ENCODE data around the gene TERT.
"Not testable (repeated sequence)": the region's sequence is repeated elsewhere in the genome, so short reads cannot be mapped to it uniquely, and the experiment has no call there.

The TERT gene

GRCh38 chr5:1334831-1335539 is 40.1 kb upstream of the TERT start:
- H3K4me3 ChIP-seq (ENCODE audit: low read length): no peak overlapping the region
- TF ChIP-seq, protein P1, sequence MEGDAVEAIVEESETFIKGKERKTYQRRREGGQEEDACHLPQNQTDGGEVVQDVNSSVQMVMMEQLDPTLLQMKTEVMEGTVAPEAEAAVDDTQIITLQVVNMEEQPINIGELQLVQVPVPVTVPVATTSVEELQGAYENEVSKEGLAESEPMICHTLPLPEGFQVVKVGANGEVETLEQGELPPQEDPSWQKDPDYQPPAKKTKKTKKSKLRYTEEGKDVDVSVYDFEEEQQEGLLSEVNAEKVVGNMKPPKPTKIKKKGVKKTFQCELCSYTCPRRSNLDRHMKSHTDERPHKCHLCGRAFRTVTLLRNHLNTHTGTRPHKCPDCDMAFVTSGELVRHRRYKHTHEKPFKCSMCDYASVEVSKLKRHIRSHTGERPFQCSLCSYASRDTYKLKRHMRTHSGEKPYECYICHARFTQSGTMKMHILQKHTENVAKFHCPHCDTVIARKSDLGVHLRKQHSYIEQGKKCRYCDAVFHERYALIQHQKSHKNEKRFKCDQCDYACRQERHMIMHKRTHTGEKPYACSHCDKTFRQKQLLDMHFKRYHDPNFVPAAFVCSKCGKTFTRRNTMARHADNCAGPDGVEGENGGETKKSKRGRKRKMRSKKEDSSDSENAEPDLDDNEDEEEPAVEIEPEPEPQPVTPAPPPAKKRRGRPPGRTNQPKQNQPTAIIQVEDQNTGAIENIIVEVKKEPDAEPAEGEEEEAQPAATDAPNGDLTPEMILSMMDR (conservative IDR thresholded peaks at IDR 0.05; ENCODE audit: low read depth, low read length): no peak
- DNase-seq (ENCODE audit: low read depth): no peak

DNA sequence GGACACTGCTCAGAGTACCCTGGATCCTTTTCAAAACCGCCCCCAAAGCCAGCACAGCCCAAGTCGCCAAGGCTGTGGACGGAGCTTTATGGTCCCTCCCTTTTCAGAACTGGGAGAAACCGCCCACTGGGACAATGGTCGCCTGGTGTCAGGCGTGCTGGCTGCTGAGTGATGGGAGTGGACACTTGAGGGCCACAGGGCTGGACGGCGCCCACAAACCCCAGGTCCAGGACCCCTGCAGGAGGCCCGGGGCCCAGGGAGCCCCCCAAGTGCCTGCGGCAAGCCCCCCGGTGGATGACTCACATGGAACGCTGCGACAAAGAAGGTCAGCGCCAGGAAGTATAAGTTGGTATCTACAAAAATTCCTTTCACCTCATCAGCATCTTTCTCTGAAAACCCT is 39.1 kb upstream of the TERT start:
- no peak overlapping the region for H3K4me3 ChIP-seq (ENCODE audit: low read length)
- TF ChIP-seq, protein P1 (conservative IDR thresholded peaks at IDR 0.05; ENCODE audit: low read depth, low read length): no peak
- DNase-seq (ENCODE audit: low read depth): no peak

DNA sequence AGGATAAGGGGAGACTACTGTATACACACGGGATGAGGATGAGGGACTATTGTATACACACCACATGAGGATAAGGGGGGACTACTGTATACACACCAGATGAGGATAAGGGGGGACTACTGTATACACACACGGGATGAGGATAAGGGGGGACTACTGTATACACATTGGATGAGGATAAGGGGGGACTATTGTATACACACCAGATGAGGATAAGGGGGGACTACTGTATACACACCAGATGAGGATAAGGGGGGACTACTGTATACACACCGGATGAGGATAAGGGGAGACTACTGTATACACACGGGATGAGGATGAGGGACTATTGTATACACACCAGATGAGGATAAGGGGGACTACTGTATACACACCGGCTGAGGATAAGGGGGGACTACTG is 38.4 kb upstream of the TERT start:
- not testable (repeated sequence) for H3K4me3 ChIP-seq (ENCODE audit: low read length); DNase-seq (ENCODE audit: low read depth)

DNA sequence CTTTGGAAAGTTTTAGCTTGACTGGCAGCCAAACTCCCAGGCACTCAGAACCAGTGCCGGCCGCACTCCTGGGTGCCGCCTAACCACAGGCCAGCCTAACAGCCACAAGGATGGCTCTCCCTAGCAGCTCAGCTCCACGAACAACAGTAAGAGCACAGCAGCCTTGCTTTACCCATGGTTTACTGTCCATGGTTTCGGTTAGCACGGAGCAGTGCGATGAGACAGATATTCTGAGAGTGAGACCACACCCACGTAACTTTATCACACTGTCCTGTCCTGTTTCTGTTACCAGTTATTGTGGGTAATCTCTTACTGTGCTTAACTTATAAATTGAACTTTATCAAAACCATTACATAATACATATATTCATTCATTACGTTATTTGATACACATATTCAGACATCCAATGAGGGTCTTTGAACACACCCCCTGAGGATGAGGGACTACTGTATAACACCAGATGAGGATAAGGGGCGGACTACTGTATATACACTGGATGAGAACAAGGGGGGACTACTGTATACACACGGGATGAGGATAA is 37.7 kb upstream of the TERT start:
- TF ChIP-seq, protein P1 (conservative IDR thresholded peaks at IDR 0.05; ENCODE audit: low read depth, low read length): no peak
- no peak for DNase-seq (ENCODE audit: low read depth)
- no peak overlapping the region for H3K4me3 ChIP-seq (ENCODE audit: low read length)

- no peak for DNase-seq (ENCODE audit: low read depth)
- H3K4me3 ChIP-seq (ENCODE audit: low read length): no peak overlapping the region
- TF ChIP-seq, protein P1 (conservative IDR thresholded peaks at IDR 0.05; ENCODE audit: low read depth, low read length): no peak
Observed at GRCh38 chr5:1331861-1332405, 37.1 kb upstream of the TERT start.

DNA sequence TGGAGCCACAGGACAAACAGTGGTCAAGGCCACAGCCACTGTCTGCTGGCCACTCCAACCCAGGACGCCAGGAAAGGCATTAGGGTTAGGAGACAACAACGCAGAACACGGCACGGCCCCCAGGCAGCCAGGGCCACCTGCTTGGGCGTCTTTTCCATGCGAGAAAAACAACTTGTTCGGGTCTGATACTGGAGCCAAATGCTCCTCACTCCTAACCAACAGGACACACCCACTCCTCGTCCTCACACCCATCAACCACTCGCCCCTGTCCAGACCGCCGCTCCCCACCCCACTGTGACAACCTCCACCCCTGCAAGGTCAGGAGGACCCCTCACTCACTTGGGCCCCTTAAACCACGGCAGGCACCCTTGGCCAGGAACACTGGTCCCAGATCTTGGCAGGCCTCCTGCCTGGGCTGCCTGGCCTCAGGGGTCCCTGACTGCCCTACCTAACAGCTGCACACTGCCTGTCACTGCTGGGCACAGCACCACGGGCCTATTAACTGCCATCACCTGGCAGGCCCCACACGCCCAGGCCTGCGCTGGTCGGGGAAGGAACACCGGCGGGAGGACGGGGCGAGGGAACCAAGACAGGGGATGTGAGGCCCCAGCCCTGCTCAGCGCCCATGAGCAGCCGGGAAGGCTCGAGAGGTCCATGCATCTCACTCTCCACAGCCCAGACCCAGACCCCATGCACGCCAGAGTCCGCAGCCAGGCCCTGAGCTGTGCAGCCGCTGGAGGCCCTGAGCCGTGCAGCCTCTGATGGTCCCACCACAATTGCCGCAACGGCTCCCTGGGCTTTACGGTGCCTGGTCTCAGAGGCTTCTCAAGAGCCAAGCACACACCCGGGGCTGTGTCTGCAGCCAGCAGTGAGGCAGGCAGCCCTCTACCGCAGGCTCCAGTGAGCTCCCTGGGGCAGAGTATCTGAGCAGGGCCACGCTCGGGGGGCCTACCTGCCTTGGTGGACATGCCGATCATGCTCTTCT is 36.3 kb upstream of the TERT start:
- H3K4me3 ChIP-seq (ENCODE audit: low read length): no peak overlapping the region
- no peak for DNase-seq (ENCODE audit: low read depth)
- TF ChIP-seq, protein P1 (conservative IDR thresholded peaks at IDR 0.05; ENCODE audit: low read depth, low read length): no peak

DNA sequence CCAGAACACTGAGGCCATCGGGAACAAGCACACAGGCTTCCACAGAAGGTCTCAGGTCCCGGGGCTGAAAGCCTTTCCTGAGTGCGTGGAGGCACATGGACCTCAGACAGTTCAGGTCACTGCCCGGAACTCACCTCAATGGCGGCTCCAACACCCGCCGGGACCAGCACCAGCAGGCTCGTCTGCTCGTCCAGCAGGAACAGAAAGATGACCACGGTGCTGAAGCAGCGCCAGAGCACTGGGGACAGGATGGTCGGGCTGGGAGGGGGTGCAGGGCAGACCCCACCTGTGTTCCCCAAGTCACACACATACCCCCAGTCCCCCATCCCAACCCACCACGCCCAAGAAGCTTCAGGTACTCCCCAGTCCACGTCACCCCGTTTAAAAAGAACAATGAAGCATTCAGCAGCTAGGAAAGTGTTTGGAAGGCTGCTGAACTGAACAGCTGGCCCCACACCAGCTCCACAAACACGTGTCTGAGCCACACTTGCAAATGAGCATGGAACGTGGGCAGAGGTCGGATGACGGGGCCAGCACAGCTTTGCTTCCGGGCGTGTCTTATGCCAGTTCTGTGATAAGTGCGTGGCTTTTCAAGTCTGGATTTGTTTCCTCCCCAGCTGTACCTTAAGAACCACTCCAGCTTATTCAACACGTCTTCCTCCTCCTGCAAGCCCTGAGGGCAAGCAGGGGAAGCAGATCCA is 35.4 kb upstream of the TERT start:
- H3K4me3 ChIP-seq (ENCODE audit: low read length): no peak overlapping the region
- DNase-seq (ENCODE audit: low read depth): no peak
- TF ChIP-seq, protein P1 (conservative IDR thresholded peaks at IDR 0.05; ENCODE audit: low read depth, low read length): no peak
